Astrocyte (in vitro differentiated cells and primary cell): ENCODE results near the gene PKDCC. TPM values are rescaled to one million over a fixed set of nuclear protein-coding genes. Genes with fewer than 3 reads are reported as not detected.

Experiments used
- DNase-seq: peaks from one replicate; pipeline ENCODE4 v3.0.0-alpha.2; 2010; ENCODE audit warnings: low read depth
- FAIRE-seq: peaks from 2 replicates; lab custom pipeline; 2011; peaks lifted over from hg19 to GRCh38; lab: Jason Lieb, UNC
- H2AFZ ChIP-seq: 2 replicates; pipeline ENCODE4 v1.6.0; 2012; ENCODE audit warnings: low read depth, low read length, inconsistent platforms
- H3K27ac ChIP-seq: 2 replicates; pipeline ENCODE4 v1.5.1; 2011; ENCODE audit warnings: low read depth, low read length, inconsistent platforms
- H3K27me3 ChIP-seq: 2 replicates; pipeline ENCODE4 v1.6.0; 2011; ENCODE audit warnings: low read length, inconsistent platforms; ENCODE audit not compliant: insufficient read depth
- H3K36me3 ChIP-seq: 2 replicates; pipeline ENCODE4 v1.5.1; 2011; ENCODE audit warnings: low read length, inconsistent platforms; ENCODE audit not compliant: insufficient read depth
- H3K4me1 ChIP-seq: 2 replicates; pipeline ENCODE4 v1.5.1; 2011; ENCODE audit warnings: low read length, inconsistent platforms; ENCODE audit not compliant: insufficient read depth
- H3K4me2 ChIP-seq: 2 replicates; pipeline ENCODE4 v1.6.0; 2012; ENCODE audit warnings: low read length, inconsistent platforms
- H3K4me3 ChIP-seq: 2 replicates; pipeline ENCODE4 v1.5.1; 2011; ENCODE audit warnings: low read depth, mild to moderate bottlenecking, low read length, inconsistent platforms; ENCODE audit not compliant: insufficient read depth
- H3K79me2 ChIP-seq: 2 replicates; pipeline ENCODE4 v1.6.0; 2012; ENCODE audit warnings: mild to moderate bottlenecking, low read length, inconsistent platforms; ENCODE audit not compliant: insufficient read depth
- H3K9ac ChIP-seq: 2 replicates; pipeline ENCODE4 v1.6.0; 2012; ENCODE audit warnings: mild to moderate bottlenecking, low read length, inconsistent platforms
- H3K9me3 ChIP-seq: 2 replicates; pipeline ENCODE4 v1.5.1; 2012; ENCODE audit warnings: low read depth, mild to moderate bottlenecking, low read length, inconsistent platforms; ENCODE audit not compliant: insufficient read depth
- H4K20me1 ChIP-seq: 2 replicates; pipeline ENCODE4 v1.6.0; 2012; ENCODE audit warnings: low read length, inconsistent platforms; ENCODE audit not compliant: insufficient read depth
- H3K27ac Mint-ChIP-seq: one replicate; pipeline ENCODE4 v1.8.0; 2021; ENCODE audit warnings: mild to moderate bottlenecking, mixed read lengths; ENCODE audit not compliant: unreplicated experiment
- H3K27me3 Mint-ChIP-seq: one replicate; pipeline ENCODE4 v1.8.0; 2021; ENCODE audit warnings: low read depth, mixed read lengths; ENCODE audit not compliant: unreplicated experiment
- H3K36me3 Mint-ChIP-seq: one replicate; pipeline ENCODE4 v1.8.0; 2021; ENCODE audit warnings: low read depth, mixed read lengths; ENCODE audit not compliant: unreplicated experiment
- H3K4me1 Mint-ChIP-seq: one replicate; pipeline ENCODE4 v1.8.0; 2021; ENCODE audit warnings: low read depth, mixed read lengths; ENCODE audit not compliant: unreplicated experiment
- H3K4me3 Mint-ChIP-seq: one replicate; pipeline ENCODE4 v1.8.0; 2021; ENCODE audit warnings: mild to moderate bottlenecking, moderate library complexity, mixed read lengths; ENCODE audit not compliant: unreplicated experiment
- H3K9me3 Mint-ChIP-seq: one replicate; pipeline ENCODE4 v1.8.0; 2021; ENCODE audit warnings: mild to moderate bottlenecking, mixed read lengths; ENCODE audit not compliant: unreplicated experiment
- CTCF ChIP-seq: IDR thresholded peaks from 2 replicates; pipeline ENCODE4 v1.5.1; 2011; ENCODE audit warnings: low read depth, mild to moderate bottlenecking, inconsistent platforms, low read length, moderate library complexity; ENCODE audit not compliant: insufficient read depth
- EZH2 ChIP-seq: IDR thresholded peaks from 2 replicates; pipeline ENCODE4 v1.6.1; 2012; ENCODE audit warnings: mild to moderate bottlenecking, low read length, inconsistent platforms; ENCODE audit not compliant: insufficient read depth
- total RNA-seq: library from RNA; stranded (reverse); gene quantifications from 2 replicates; pipeline ENCODE4 v1.2.1, GENCODE V29; 2021

The PKDCC gene
- total RNA-seq, 1 donor from 2014 or later = 6.9 TPM

- H3K36me3 ChIP-seq = peaks cover 13% of the 10 kb centered on the region
- no peaks in the 10 kb centered on the region for H3K27me3 ChIP-seq
- Mint-ChIP-seq H3K27ac (no peak overlapping the region), H3K4me1 (peaks cover 19% of the 10 kb centered on the region), H3K9me3 (no peaks in the 10 kb centered on the region), H3K4me3 (no peak overlapping the region), H3K36me3 (peaks cover 22% of the 10 kb centered on the region), H3K27me3 (peaks cover 5% of the 10 kb centered on the region)
- TF ChIP-seq EZH2 (no peak), CTCF (no peak)
- DNase-seq (no peak), FAIRE-seq (no peak)
- H3K27ac ChIP-seq = no peak overlapping the region
- H3K79me2 ChIP-seq = peaks cover 13% of the 10 kb centered on the region
- peaks cover 9% of the 10 kb centered on the region for H3K4me1 ChIP-seq
- H3K4me3 ChIP-seq = no peak overlapping the region
- H3K4me2 ChIP-seq = no peak overlapping the region
- peaks cover 33% of the 10 kb centered on the region for H4K20me1 ChIP-seq
- H2AFZ ChIP-seq = no peak overlapping the region
- H3K9me3 ChIP-seq = no peaks in the 10 kb centered on the region
- H3K9ac ChIP-seq = no peak overlapping the region
These were observed 8.0 kb downstream of the PKDCC start for GRCh38 chr2:42055573-42056514.

- DNase-seq (no peak), FAIRE-seq (no peak)
- peaks cover 15% of the 10 kb centered on the region for H3K4me1 Mint-ChIP-seq
- no peak overlapping the region for H3K4me3 Mint-ChIP-seq
- no peak overlapping the region for H3K9ac ChIP-seq
- peaks cover 5% of the 10 kb centered on the region for H3K79me2 ChIP-seq
- no peak overlapping the region for H3K27ac ChIP-seq
- H3K27me3 Mint-ChIP-seq = peaks cover 10% of the 10 kb centered on the region
- no peaks in the 10 kb centered on the region for H3K27me3 ChIP-seq
- H3K36me3 ChIP-seq = peaks cover 13% of the 10 kb centered on the region
- H3K4me1 ChIP-seq = peaks cover 8% of the 10 kb centered on the region
- H3K27ac Mint-ChIP-seq = no peak overlapping the region
- TF ChIP-seq EZH2 (no peak), CTCF (no peak)
- no peaks in the 10 kb centered on the region for H3K9me3 ChIP-seq
- H2AFZ ChIP-seq = no peak overlapping the region
- no peak overlapping the region for H3K4me3 ChIP-seq
- H3K9me3 Mint-ChIP-seq = peaks cover 2% of the 10 kb centered on the region
- no peak overlapping the region for H3K4me2 ChIP-seq
- H3K36me3 Mint-ChIP-seq = peaks cover 25% of the 10 kb centered on the region
- peaks cover 18% of the 10 kb centered on the region for H4K20me1 ChIP-seq
These were observed 9.5 kb downstream of the PKDCC start for GRCh38 chr2:42057159-42057901.
